NT2/D1 (cell line): Measurements from ENCODE around the gene PDZD8.

Source experiments
- YY1 ChIP-seq: IDR thresholded peaks from 2 replicates; pipeline ENCODE4 v1.6.1; 2011; ENCODE audit not compliant: insufficient read length, insufficient read depth
- ZNF274 ChIP-seq: IDR thresholded peaks from 2 replicates; pipeline ENCODE4 v1.6.1; 2011; ENCODE audit warnings: mild to moderate bottlenecking, low read depth, low read length

- no peak for TF ChIP-seq ZNF274
- TF ChIP-seq YY1, result no peak
Measured at GRCh38 chr10:117364110-117364960, 10.9 kb downstream of the PDZD8 start.
